ENCODE measurements around the gene TMEM108. TPM values are rescaled to one million over a fixed set of nuclear protein-coding genes. Genes with fewer than 3 reads are reported as not detected.

The TMEM108 gene
- total RNA-seq, 1 experiment from 2014 or later = not detected

- peaks cover 35% of the 10 kb centered on the region; the same call in 1 of the 2 replicates for H3K27me3 ChIP-seq (ENCODE audit: insufficient read depth, low read length)
- ChIA-PET POLR2A (no interaction called here), RAD21 (ENCODE audit: low non-redundant PET in 1 of 2, low total read pairs in 2 of 2, uncharacterized antibody in 2 of 2, unreplicated experiment in 2 of 2) (no interaction called here), CTCF (no interaction called here)
- ATAC-seq (no peak), DNase-seq (ENCODE audit: low read depth, low spot score) (no peak)
- no TSS peak for BruUV-seq (replicated peaks)
- no peaks in the 10 kb centered on the region for H3K36me3 ChIP-seq (ENCODE audit: control insufficient read depth in 1 of 2, insufficient read depth in 2 of 2, low read length in 2 of 2)
- H3K4me3 ChIP-seq (replicated peaks in 1 of 2; ENCODE audit: low read depth in 1 of 2, low read length in 2 of 2) = no peak overlapping the region
- H3K4me1 ChIP-seq (ENCODE audit: control insufficient read depth in 1 of 2, insufficient read depth in 2 of 2, low read length in 2 of 2) = no peaks in the 10 kb centered on the region
- no peaks in the 10 kb centered on the region for H4K20me1 ChIP-seq (ENCODE audit: insufficient read depth)
- intact Hi-C loops (cut with micrococcal nuclease) = no loop called here
- H2AFZ ChIP-seq (ENCODE audit: low read depth, low read length, poor library complexity, severe bottlenecking) = no peak overlapping the region
- H3K9me2 ChIP-seq (ENCODE audit: insufficient read depth) = no peaks in the 10 kb centered on the region
- H3K79me2 ChIP-seq (ENCODE audit: insufficient read depth, low read length) = no peaks in the 10 kb centered on the region
- no peak overlapping the region for H3K4me2 ChIP-seq (ENCODE audit: low read length)
- TF ChIP-seq ZNF274 (IDR thresholded peaks at IDR 0.05; ENCODE audit: low read depth, low read length) = no peak
- TF ChIP-seq FOSL1 (IDR thresholded peaks at IDR 0.05; ENCODE audit: low read depth) = no peak
- TF ChIP-seq SP1 (IDR thresholded peaks at IDR 0.05; ENCODE audit: low read depth) = no peak
- TF ChIP-seq REST (IDR thresholded peaks at IDR 0.05; ENCODE audit: low read depth) = no peak
- TF ChIP-seq SIN3A (IDR thresholded peaks at IDR 0.05; ENCODE audit: low read depth) = no peak
- no peak for TF ChIP-seq CBX3 (IDR thresholded peaks at IDR 0.05; ENCODE audit: low read depth)
- TF ChIP-seq ELF1 (IDR thresholded peaks at IDR 0.05; ENCODE audit: borderline replicate concordance, low read depth) = no peak
- no peak for TF ChIP-seq RAD21 (IDR thresholded peaks at IDR 0.05; ENCODE audit: low read depth)
- TF ChIP-seq POLR2AphosphoS5 (IDR thresholded peaks at IDR 0.05; ENCODE audit: low read depth, low read length) = no peak
- H3K9me3 ChIP-seq (ENCODE audit: control insufficient read depth in 1 of 2, insufficient read depth in 1 of 2, low read depth in 1 of 2, low read length in 2 of 2) = no peaks in the 10 kb centered on the region
- no peak overlapping the region for H3K27ac ChIP-seq (ENCODE audit: low read depth, low read length)
- no peak overlapping the region for H3K9ac ChIP-seq (ENCODE audit: low read length)
These were observed 170.0 kb downstream of the TMEM108 start for GRCh38 chr3:133208184-133208583.
